HEK293 (cell line): Measurements from ENCODE around the gene VPS33A.
A peak's percentile ranks its signal among the peaks of the same experiment; 100 is the strongest.

ENCODE experiments used
- CTCF ChIA-PET: fragments of 350-600 bp; formaldehyde crosslinking; extraction: SDS; loops from one replicate; lab custom pipeline; 2021; ENCODE audit warnings: antibody characterized with exemption; lab: Yijun Ruan, JAX
- POLR2A ChIA-PET: fragments of 300-600 bp; formaldehyde crosslinking; extraction: SDS; loops from one replicate; lab custom pipeline; 2020; ENCODE audit warnings: antibody characterized with exemption, inconsistent platforms; lab: Yijun Ruan, JAX
- H3K27ac ChIP-seq: fragments of 200-500 bp; sonication (Bioruptor generic); 2 replicates; pipeline ENCODE4 v1.5.1; 2014; ENCODE audit warnings: low read depth, low read length, control low read depth, inconsistent platforms; ENCODE audit errors: extremely low read depth
- H3K36me3 ChIP-seq, 2 experiments: fragments of 200-500 bp in 1 of 2; sonication (Bioruptor generic) in 1 of 2; 1 replicate in 1 of 2; 2 replicates in 1 of 2; pipeline ENCODE4 v1.5.1; 2014 to 2017; ENCODE audit warnings: inconsistent platforms in 2 of 2, low read length in 2 of 2; ENCODE audit not compliant: control insufficient read depth in 2 of 2, insufficient read depth in 1 of 2
- H3K4me1 ChIP-seq: fragments of 200-500 bp; sonication (Bioruptor generic); 2 replicates; pipeline ENCODE4 v1.5.1; 2014; ENCODE audit warnings: mild to moderate bottlenecking, low read length, inconsistent platforms; ENCODE audit not compliant: control insufficient read depth, insufficient read depth
- H3K4me3 ChIP-seq: 2 replicates; pipeline ENCODE4 v1.5.1; 2011; ENCODE audit warnings: low read depth, mild to moderate bottlenecking, control low read depth, low read length, moderate library complexity
- H3K9me3 ChIP-seq: fragments of 200-500 bp; sonication (Bioruptor generic); 2 replicates; pipeline ENCODE4 v1.5.1; 2014; ENCODE audit warnings: low read depth, low read length, inconsistent platforms; ENCODE audit not compliant: control insufficient read depth, insufficient read depth
- GLIS2 ChIP-seq: fragments of 450-650 bp; formaldehyde crosslinking; IDR thresholded peaks from 2 replicates; pipeline ENCODE4 v1.5.1; 2016; ENCODE audit warnings: missing biosample characterization, missing genetic modification characterization
- OSR2 ChIP-seq: fragments of 450-650 bp; formaldehyde crosslinking; IDR thresholded peaks from 2 replicates; pipeline ENCODE4 v1.5.1; 2016; ENCODE audit warnings: missing biosample characterization, missing genetic modification characterization
- PRDM1 ChIP-seq: fragments of 450-650 bp; formaldehyde crosslinking; IDR thresholded peaks from 2 replicates; pipeline ENCODE4; 2016; ENCODE audit warnings: missing biosample characterization, missing genetic modification characterization
- PRDM6 ChIP-seq: fragments of 450-650 bp; formaldehyde crosslinking; IDR thresholded peaks from 2 replicates; pipeline ENCODE4 v1.5.1; 2017; ENCODE audit warnings: missing biosample characterization, missing genetic modification characterization
- TSHZ1 ChIP-seq: fragments of 450-650 bp; formaldehyde crosslinking; IDR thresholded peaks from 2 replicates; pipeline ENCODE4 v1.5.1; 2016; ENCODE audit warnings: missing biosample characterization, missing genetic modification characterization, borderline replicate concordance
- ZFP37 ChIP-seq: fragments of 450-650 bp; formaldehyde crosslinking; IDR thresholded peaks from 2 replicates; pipeline ENCODE4 v1.5.1; 2016; ENCODE audit warnings: missing biosample characterization, missing genetic modification characterization
- ZNF416 ChIP-seq: fragments of 450-650 bp; formaldehyde crosslinking; IDR thresholded peaks from 2 replicates; pipeline ENCODE4 v1.5.1; 2016; ENCODE audit warnings: missing biosample characterization, missing genetic modification characterization
- ZNF48 ChIP-seq: fragments of 450-650 bp; formaldehyde crosslinking; IDR thresholded peaks from 2 replicates; pipeline ENCODE4 v1.5.1; 2016; ENCODE audit warnings: missing biosample characterization, missing genetic modification characterization
- ZNF510 ChIP-seq: fragments of 450-650 bp; formaldehyde crosslinking; IDR thresholded peaks from 2 replicates; pipeline ENCODE4 v1.5.1; 2018; ENCODE audit warnings: mild to moderate bottlenecking, missing genetic modification characterization, missing biosample characterization; ENCODE audit not compliant: insufficient replicate concordance
- ZNF585B ChIP-seq: fragments of 450-650 bp; formaldehyde crosslinking; IDR thresholded peaks from 2 replicates; pipeline ENCODE4 v1.5.1; 2016; ENCODE audit warnings: missing biosample characterization, missing genetic modification characterization
- ZNF76 ChIP-seq: fragments of 450-650 bp; formaldehyde crosslinking; IDR thresholded peaks from 2 replicates; pipeline ENCODE4; 2016; ENCODE audit warnings: low read depth, missing biosample characterization, missing genetic modification characterization, borderline replicate concordance
- TF ChIP-seq, protein P1 (sequence below): fragments of 450-650 bp; formaldehyde crosslinking; IDR thresholded peaks from 2 replicates; pipeline ENCODE4 v1.5.1; 2016; ENCODE audit warnings: missing biosample characterization, missing genetic modification characterization
- TF ChIP-seq, protein P2 (sequence below): fragments of 450-650 bp; formaldehyde crosslinking; IDR thresholded peaks from 2 replicates; pipeline ENCODE4 v1.5.1; 2017; ENCODE audit warnings: missing biosample characterization, missing genetic modification characterization

Gene VPS33A

DNA sequence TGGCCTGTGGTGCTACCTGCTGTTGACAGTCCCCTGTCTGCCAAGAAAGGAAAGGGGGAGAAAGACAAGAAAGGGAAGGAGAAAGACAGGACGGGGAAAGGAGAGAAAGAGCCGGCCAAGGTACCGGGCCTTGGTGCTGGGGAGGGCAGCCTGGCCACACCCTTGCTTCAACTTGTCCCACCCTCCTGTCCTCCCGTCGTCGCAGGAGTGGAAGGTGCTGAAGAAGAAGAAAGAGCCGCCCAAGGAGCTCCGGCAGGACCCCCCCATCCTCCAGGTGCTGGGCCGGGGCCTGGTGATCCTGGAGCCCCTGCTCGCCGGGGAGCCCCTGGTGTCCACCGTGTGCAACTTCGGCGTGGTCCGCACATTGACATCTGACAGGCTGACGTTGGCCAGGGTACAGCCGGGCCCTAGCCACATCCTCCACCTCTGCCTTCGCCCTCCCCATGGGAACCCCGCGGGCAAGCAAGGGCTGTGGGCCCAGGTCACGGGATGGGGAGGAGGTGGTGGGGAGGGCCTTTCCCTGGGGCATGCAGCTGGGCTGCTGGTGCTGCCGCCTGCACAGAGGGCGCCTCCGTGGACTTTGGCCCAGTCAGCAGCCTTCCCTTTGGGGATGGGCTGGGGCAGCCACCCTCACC is 65.6 kb downstream of the VPS33A start (continued):
- no peak for TF ChIP-seq TSHZ1 (tag by site-specific recombination)
- no peak for TF ChIP-seq OSR2 (tag by site-specific recombination)
- TF ChIP-seq, protein P1, sequence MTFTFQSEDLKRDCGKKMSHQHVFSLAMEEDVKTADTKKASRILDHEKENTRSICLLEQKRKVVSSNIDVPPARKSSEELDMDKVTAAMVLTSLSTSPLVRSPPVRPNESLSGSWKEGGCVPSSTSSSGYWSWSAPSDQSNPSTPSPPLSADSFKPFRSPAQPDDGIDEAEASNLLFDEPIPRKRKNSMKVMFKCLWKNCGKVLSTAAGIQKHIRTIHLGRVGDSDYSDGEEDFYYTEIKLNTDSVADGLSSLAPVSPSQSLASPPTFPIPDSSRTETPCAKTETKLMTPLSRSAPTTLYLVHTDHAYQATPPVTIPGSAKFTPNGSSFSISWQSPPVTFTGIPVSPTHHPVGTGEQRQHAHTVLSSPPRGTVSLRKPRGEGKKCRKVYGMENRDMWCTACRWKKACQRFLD (tag by site-specific recombination): no peak
- TF ChIP-seq ZFP37 (tag by site-specific recombination): no peak
- TF ChIP-seq ZNF76 (tag by site-specific recombination): no peak
- no peak for TF ChIP-seq PRDM6 (tag by site-specific recombination)

- TF ChIP-seq ZNF416 (tag by site-specific recombination): no peak
- no peak for TF ChIP-seq ZNF48 (tag by site-specific recombination)
- TF ChIP-seq, protein P2, sequence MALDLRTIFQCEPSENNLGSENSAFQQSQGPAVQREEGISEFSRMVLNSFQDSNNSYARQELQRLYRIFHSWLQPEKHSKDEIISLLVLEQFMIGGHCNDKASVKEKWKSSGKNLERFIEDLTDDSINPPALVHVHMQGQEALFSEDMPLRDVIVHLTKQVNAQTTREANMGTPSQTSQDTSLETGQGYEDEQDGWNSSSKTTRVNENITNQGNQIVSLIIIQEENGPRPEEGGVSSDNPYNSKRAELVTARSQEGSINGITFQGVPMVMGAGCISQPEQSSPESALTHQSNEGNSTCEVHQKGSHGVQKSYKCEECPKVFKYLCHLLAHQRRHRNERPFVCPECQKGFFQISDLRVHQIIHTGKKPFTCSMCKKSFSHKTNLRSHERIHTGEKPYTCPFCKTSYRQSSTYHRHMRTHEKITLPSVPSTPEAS (tag by site-specific recombination): no peak
- TF ChIP-seq GLIS2: no peak
- ChIA-PET POLR2A (no interaction called here), CTCF (interaction anchor here (0.6 kb wide), 1 partner anchor 80 kb away, joined by 3 read pairs; no protein-coding TSS in a partner anchor)
- H3K36me3 ChIP-seq: no peaks in the 10 kb centered on the region
- no peak overlapping the region for H3K4me3 ChIP-seq
- no peak overlapping the region for H3K27ac ChIP-seq
- H3K4me1 ChIP-seq: peaks cover 6% of the 10 kb centered on the region; the same call in 1 of the 2 replicates
- no peaks in the 10 kb centered on the region for H3K9me3 ChIP-seq
These were observed 66.6 kb downstream of the VPS33A start for GRCh38 chr12:122199484-122200355.

DNA sequence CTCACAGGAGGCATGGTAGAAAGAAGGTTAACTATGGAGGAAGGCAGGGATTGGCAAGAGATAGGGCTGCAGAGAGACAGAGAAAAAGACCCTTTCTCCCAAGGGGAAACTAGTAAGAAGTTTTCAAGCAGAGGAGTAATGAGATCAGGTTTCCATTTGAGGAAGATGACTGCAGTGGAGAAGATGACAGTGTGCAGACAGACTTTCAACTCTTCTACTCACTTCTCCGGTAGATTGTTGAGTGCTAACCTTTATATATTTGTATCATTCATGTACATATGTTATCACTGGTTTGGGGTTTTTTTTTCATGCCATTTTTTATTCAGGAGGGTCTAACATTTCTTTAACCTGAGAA is 68.7 kb downstream of the VPS33A start:
- H3K4me3 ChIP-seq: no peak overlapping the region
- no peaks in the 10 kb centered on the region for H3K4me1 ChIP-seq
- H3K9me3 ChIP-seq: no peaks in the 10 kb centered on the region
- CTCF ChIA-PET: no interaction called here
- H3K36me3 ChIP-seq: no peaks in the 10 kb centered on the region
- TF ChIP-seq PRDM1: peak; percentile 71
- TF ChIP-seq ZNF585B: no peak
- TF ChIP-seq ZNF510 (tag by site-specific recombination): peak; percentile 97
- H3K27ac ChIP-seq: no peak overlapping the region
- POLR2A ChIA-PET: no interaction called here
